Esophagus squamous epithelium (tissue), 4 donors: ENCODE measurements around the gene ABHD17A.

Source experiments
- CTCF ChIP-seq, 6 experiments: fragments of 450-650 bp in 4 of 6; fragments of 200-600 bp in 2 of 6; sonication (generic) in 2 of 6; IDR thresholded peaks; one replicate each; pipeline ENCODE4 v1.5.1; 2016 to 2019; ENCODE audit warnings: antibody characterized with exemption in 6 of 6, mild to moderate bottlenecking in 4 of 6, moderate library complexity in 4 of 6
- POLR2A ChIP-seq, 4 donors: fragments of 450-650 bp; IDR thresholded peaks; one replicate each; pipeline ENCODE4 v1.6.1; 2017; ENCODE audit warnings: antibody characterized with exemption in 4 of 4, mild to moderate bottlenecking in 4 of 4, moderate library complexity in 3 of 4

- TF ChIP-seq CTCF (IDR thresholded peaks at IDR 0.05) (no peak), POLR2A (IDR thresholded peaks at IDR 0.05) (no peak)
These were observed 47.1 kb upstream of the ABHD17A start for GRCh38 chr19:1932395-1932794.
